NCI-H345 (cell line): ENCODE results near the gene RNF217.
"Not testable (repeated sequence)": the region's sequence is repeated elsewhere in the genome, so short reads cannot be mapped to it uniquely, and the experiment has no call there.

Source experiments
- DNase-seq: peaks from one replicate; lab custom pipeline; 2025; lab: John Stamatoyannopoulos, UW

RNF217 gene

DNA sequence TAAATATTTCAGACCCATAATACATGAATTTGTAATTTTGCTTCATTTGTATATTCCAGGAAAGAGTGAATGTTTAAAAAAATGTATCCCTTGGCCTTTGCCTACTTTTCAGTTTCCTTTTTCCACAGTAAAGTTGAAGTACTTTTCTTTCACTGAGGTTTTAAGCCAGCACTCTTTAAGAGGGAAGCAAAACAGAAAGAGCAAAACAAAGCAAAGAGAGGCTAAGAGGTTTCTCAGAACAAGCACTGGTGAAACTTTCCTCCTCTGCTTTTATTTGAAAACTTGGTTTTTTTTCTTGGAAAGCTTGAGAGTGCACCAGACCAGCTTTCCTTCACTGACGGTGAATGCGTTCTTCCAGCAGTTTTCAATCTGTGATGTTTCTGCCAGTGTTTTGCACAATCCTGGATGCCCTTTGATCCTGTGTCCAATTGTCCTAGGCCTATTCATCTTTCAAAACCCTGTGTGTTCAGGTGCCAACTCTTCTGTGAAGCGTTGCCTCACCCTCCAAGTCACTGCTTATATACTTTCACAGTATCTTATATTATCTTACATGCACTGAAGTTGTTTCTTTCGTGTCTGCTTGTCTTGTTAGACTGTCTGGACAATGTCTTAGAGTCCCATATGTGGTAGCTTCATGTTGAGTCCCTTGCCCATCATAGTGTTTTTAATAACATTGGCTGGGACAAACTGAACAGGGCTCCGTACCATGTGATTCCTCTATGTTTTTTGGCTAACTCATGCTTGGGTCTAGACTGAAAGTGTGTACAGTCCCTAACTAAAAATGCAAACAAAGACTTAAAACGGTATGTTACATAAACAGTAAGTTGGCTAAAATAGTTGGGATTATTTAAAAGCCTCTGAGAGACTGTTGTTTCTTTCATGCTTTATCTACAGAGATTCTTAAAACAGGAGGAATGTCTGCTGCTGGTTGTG is 1.9 kb downstream of the RNF217 start:
- no peak for DNase-seq

DNA sequence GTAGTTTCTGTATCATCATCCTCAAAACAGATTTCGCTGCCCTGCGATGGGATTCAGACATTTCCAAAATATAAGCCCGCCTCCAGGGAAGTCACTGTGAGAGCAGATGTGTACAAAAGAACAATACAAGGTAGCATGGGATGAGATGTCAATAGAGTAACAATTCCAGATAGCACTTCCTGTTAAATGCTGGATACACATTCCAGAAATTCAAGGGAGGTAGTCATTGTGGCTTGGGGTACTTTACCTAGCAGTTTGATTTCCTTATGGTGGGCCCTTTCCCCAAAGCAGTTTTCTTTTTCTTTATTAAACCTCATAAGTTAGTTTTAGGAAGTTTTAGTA is 2.5 kb downstream of the RNF217 start:
- DNase-seq = peak; percentile 8

DNA sequence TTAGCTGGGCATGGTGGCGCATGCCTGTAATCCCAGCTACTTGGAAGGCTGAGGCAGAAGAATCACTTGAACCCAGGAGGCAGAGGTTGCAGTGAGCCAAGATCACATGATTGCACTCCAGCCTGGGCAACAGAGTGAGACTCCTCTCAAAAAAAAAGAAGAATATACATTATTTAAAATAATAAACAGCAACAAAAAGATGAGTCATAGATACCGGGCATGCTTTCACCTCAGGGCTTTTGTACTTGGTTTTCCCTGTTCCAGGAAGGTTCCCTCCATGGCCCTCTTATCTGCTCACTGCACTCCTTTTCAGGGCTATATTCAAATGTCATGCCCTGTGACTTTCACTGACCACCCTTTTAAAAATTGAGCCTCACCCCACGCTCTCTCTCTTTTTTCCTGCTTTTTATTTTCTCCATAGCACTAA is 3.2 kb downstream of the RNF217 start:
- DNase-seq = not testable (repeated sequence)

DNA sequence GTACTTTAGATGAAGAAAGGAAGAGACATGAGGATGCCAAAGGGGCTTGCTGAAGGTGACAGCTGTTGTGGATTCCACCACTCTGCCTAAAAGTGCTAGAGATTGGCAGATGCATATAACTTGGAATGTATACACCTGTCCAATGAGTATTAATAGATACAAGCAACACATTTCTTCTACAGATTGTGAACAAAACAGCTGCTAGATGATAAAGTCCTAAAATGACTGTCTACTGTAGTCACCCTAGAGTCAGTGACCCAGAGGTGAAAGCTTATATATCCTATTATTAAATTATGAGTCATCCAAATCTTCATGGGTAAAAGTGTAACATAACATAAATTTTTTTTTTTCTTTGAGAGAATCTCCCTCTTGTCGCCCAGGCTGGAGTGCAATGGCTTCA is 5.2 kb downstream of the RNF217 start:
- DNase-seq = no peak

DNA sequence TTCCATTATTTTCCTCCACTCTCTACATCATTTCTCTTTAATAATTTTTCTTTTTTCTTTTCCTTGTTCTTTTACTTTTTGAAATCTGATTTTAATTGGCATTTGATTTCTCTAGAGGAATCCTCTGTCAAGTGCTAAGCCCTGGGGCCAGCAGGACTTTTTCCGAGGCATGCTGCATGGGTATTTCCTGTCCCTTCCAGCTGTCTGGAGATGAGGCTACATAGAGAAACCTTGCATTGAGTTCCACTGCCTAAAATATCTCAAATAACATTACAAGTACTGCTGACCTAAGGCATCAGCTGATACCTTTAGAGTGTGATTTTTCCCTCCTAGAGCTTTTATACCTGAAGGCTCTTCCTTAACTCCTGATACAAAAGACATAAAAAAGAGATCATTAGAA is 6.2 kb downstream of the RNF217 start:
- no peak for DNase-seq

DNA sequence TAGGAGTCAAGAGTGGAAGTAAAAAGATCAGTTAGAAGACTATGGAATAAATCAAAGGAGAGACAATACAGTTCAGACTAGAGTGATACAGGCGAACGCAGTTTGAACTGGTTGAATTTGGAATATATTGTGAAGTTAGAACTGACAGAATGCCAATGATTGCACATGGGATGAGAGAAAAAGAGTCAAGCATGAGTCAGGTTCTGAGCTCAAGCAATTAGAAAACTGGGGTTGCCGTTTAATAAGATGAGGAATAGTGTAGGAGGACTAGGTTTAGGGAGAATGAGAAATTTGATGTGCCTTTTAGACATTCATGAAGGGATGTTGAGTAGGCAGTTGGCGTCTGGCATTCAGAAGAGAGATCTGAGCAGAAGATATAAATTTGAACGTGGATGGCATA is 8.0 kb downstream of the RNF217 start:
- DNase-seq = no peak

DNA sequence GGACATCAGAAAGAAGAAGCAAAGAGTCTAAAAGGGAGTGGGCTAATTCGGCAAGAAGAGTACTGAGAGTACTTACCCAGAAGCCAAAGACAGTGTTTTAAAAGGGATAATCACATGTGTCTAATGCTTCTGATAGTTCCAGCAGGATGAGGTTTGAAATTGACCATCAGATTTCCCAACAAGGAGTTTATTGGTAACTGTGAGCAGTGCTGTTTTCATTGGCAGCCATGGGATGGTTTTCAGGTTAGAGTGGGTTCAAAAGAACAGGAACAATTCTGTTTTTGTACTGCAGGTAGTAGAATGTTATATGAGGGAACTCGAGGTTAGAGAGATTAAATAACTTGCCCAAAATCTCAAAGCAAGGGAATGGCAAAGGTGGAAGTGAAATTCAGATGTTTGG is 8.5 kb downstream of the RNF217 start:
- DNase-seq = no peak

DNA sequence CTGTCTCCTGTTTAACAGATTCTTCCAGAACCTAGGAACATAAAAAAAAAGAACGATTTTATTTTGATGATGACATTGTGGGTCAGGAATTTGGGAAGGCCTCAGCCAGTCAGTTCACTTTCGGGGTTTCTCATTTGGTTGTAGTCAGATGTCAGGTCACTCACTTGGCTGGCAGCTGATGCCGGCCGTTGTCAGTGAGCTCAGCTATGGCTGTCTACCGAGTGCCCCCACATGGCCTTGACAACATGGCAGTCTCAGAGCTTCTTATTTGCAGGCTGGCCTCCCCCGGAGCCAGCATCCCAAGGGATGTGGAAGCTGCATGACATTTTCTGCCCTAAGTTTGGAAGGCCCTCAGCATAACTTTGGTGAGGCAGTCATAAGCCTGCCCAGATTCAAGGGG is 11.5 kb downstream of the RNF217 start:
- no peak for DNase-seq

DNA sequence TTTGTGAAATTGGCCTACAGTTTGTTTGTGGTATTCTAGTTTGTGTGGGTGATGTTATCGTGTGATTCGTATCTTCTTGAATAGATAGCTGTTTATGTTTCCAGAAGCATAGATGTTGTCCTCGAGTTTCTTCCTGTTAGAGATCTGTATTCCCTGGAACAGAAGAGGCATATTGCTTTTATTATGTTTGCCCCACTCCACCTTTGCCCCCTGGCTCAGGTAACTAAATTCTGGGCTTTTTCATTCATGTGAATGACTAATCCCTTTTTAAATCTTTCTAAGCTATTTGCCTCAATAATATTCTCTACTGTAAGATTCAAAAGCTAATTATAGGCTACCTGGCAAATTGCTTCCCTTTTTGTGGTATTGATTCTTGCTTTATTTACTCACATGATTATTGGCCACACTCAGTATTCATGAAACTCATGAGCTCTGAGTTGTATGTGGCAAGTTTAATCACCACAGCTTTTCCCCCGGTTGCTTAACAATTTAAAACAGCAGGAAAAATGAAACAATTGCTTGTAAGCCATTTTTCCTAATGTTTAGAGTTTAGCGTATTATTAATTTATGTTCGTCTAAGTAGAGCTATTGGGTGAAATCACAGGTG is 12.6 kb downstream of the RNF217 start:
- no peak for DNase-seq

DNA sequence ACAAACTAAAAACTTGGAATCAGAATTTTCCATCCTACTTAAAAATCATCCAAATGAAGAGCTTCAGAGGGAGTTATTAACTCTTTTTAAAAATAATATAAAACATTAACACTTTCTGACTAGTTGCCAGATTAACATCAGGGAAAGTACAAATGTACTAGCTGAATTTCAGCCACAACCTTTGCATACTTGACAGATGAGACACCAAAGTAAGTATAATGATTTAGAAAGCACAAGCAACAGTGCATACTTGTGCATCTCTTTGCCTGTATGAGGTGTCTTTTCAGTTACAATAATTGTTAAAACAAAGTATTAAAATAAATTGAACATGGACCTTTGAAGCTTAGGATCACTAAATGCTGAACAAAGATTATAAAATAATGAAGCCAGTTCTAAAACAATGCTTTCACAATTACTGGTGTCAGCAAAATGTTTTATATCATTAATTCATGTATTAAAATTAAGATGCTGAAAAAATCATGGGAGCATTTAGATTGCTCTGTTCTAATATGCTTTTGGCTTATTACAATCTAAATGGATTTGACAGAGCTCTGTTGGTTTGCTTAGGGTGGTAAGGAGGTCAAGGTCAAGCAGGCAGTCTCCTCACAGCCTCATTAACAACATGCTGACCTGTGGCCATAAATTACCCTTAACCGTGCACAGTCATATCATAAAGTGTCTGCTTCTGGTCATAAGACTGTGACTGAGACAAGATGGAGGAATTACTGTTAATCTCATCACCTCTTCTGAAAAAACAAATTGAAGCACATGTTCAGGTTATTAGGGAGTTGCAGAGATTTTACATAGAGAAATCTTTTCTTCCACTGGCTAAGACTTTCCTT is 15.1 kb downstream of the RNF217 start:
- no peak for DNase-seq

DNA sequence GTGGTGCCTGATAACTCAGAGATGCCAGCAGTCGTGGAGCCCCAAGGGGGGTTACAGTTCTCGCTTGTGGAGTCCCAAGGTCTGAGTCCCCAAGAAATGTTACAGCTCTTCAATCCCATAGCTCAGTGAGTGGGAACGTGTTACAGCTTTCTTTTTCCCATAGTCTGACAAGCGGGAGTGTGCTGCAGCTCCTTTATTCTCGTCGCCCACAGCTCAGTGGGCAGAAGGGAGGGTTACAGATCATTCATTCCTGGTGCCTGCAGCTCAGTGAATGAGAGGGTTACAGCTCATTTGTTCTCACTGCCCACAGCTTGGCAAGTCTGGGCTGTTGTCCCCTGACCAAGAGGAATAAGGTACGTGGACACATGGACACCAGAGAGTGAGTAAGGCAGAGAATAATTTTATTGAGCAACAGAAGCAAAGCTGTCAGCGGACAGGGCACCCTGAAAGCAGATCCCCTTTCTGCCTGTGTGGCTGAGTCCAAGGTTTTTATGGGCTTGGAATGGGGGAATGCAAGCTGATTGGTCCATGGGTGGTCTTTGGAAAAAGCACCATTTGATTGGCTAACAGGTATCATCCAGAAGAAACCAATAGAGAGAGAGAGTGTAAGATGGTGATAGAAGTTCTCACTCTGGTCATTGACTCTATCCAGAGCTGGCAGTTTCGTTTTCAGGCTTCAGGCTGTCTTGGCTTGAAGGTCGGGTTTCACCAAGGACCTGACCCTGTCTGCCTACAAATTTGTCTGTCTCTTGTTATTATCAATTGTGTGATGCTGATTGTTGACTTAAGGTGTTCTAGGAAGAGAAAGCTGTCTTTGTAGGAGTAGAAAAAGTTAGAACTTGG is 16.4 kb downstream of the RNF217 start:
- DNase-seq = no peak

DNA sequence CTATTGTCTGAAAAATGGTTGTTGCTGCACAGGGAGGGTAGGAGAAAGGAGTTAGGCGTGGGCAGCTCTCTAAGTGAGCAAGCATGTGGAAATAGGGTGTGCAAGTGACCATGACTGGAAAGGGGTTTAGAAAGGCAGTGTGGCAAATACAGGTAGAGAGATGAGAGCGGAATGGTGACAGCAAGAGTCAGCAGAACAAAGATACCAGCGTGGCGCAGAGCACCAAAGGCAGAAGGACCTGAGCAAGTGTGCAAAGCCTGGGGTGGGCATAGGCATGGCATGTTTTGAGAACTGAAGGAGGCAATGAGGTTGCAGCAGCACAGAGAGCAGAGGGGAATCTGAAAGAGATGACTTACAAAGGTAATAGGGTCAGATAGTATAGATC is 17.0 kb downstream of the RNF217 start:
- DNase-seq = no peak

DNA sequence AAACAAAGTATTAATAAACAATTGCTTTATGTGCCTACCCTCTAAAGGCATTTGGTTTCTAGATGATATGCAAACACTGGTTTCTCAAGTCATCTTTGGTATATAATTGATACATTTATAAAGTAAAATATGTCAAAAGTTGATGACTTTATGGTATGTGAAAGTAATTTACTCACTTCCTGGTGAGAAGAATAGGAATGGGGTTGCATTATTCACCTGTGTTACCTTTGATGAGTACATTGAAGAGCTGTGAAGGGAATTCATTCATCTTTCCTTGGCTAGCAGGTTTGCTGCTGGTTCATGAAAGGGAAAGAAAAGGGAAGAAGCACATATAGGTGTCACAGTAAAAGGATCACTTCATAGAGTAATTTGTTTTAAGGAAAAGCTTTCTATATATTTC is 20.4 kb downstream of the RNF217 start:
- no peak for DNase-seq

DNA sequence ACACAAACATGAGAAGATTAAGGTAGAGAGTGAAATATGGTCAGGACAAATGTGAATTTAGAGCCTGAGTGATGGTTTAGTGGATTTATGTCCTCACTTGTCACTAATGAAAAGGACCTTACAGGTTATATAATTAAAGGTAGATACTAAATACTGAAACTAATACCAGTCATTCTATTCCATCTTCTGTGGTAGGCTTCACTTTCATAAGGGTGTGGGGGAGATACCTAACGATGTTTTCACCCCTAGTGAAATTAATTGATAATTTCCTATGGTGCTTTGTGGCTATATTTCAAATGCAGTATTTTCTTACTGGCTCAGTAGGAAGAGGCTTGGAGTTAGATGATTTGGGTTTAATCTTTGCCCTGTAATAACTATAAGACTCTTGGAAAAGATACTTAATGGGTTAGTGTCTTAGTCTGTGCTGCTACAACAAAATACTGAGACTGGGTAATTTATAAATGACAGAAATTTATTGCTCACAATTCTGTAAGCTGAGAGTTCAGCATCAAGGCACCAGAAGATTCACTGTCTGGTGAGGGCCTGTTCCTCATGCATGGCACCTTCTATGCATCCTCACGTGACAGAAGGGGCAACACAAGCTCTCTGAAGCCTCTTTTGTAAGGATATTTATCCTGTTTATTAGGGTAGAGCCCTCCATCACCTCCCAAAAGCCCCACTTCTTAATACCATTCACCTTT is 21.3 kb downstream of the RNF217 start:
- DNase-seq = no peak

DNA sequence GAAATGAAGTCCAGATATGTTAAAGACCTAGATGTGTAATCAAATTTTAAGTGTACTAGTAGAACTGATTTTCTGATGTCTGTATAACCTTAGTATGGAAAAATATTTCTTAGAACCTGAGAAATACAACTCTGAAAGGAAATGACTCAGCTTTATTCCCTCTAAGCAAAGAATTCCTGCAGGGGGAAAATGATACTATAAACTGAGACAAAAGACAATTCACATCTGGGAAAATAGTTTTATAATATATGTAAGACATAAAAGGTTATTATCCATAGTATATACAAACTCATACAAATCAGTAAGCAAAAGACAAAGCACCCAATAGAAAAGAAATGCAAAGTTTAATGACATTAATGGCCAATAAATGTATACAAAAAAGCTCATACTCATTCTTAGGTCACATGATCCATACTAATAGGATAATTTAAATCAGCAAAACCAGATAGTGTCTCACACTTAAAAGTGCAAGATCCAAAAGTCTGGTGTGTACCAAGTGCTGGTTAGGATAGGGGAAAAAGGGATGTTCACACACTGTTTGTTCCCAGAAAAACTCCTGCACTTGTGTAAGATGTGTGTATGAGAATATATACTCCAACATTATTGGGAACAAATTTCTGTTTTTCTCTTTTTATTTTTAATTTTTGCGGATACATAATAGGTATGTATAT is 22.6 kb downstream of the RNF217 start:
- no peak for DNase-seq

DNA sequence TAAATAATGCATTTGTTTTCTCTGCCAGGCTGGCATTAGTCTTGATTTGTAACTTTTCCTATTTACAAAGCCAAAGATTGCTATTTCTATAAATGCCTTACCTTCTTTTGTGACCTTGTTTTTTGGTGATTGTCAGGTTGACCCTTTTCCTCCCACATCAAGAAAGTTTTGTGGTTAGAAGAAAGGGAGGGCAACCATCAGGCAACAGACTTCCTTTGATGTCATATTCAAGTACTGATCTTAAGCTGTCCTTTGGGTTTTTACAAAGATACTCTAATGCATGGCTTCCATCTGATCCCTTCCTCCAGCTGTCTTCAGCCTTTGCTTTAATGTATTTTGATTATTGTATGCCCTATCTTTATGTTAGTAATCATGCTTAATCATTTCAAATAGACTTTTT is 23.9 kb downstream of the RNF217 start:
- no peak for DNase-seq

DNA sequence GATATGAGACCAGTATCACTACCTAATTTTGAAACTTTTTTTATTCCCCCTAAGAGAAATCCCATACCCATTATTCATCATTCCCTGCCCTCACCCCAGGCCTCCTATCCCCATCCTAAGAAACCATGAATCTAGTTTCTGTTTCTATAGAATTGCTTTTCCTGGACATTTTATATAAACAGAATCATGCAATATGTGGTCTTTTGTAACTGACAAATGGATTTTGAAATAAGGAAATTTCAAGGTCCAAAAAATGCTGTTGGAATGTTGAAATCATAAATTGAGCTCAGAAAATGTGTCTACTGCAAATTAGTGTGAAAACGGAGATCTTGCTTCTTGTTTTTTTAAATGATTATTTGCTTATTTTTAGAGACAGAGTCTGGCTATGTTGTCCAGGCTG is 25.1 kb downstream of the RNF217 start:
- no peak for DNase-seq

DNA sequence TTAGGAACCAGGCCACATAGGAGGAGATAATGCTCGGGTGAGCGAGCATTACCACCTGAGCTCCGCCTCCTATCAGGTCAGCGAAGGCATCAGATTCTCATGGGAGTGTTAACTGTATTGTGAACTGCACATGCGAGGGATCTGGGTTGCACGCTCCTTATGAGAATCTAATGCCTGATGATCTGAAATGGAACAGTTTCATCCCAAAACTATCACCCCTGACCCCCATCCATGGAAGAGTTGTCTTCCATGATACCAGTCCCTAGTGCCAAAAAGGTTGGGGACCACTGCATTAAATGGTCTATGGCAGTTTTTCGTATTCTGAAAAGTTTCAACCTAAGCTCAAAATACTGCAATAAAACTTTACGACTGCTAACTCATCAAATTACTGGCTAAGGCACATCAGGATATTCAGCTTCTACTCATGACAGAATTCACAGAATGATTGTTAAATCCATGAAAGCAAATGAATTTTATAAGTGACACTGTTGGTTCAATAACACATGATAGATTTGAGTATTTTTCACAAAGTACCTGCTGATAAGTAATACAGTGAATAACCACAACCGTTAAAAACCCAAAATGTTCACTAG is 25.9 kb downstream of the RNF217 start:
- no peak for DNase-seq

DNA sequence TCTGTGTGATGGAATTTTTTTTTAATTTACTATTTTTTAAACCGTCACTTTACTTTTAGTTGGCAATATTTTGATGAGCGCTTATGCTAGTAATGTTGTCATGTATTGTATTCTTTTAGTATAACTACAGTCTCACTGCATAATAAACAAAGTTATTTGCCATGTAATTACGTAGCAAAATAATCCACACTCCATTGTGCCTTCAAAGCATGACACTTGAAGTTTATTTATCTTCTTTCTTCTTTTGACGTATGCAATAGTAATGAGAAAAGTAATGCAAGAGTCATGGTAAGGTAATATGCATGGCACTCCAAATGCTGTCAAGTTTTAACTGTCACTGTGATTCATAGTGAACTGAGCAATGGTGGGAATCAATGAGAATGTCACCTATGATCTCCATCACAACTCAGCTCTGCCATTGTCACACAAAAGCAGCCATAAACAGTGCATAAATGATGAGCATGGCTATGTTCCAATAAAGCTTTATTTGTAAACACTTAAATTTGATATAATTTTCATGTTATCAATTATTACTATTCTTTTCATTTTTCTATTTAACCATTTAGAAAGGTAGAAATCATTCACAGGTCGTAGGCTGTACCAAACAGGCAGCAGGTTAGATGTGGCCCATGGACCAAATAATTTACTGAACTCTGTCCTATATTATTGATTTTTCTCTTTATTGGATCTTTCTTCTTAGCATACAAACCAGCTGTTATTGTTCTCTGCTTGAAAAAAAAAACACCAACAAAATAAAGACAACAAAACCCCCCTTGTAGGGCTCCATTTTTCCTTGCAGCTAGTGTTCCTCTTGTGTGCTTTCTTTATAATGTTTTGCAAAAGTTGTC is 27.1 kb downstream of the RNF217 start:
- DNase-seq = no peak
